Epithelial cell of esophagus (primary cell): ENCODE measurements around the gene LIN7C.

Source experiments
- DNase-seq: peaks from one replicate; pipeline ENCODE4 v3.0.0; 2010; ENCODE audit warnings: low read depth
- H3K4me3 ChIP-seq: 2 replicates; pipeline ENCODE4 v1.5.1; 2011; ENCODE audit warnings: mild to moderate bottlenecking, low read length, control low read depth
- TF ChIP-seq, protein P1 (sequence below): IDR thresholded peaks from 2 replicates; pipeline ENCODE4 v1.5.1; 2011; ENCODE audit warnings: low read depth, mild to moderate bottlenecking, low read length, control low read depth, inconsistent platforms; ENCODE audit not compliant: insufficient read depth; ENCODE audit errors: missing control alignments

LIN7C gene

GRCh38 chr11:27545035-27545434 lies 38.5 kb upstream of the LIN7C start:
- no peak for DNase-seq
- no peak overlapping the region for H3K4me3 ChIP-seq
- TF ChIP-seq, protein P1, sequence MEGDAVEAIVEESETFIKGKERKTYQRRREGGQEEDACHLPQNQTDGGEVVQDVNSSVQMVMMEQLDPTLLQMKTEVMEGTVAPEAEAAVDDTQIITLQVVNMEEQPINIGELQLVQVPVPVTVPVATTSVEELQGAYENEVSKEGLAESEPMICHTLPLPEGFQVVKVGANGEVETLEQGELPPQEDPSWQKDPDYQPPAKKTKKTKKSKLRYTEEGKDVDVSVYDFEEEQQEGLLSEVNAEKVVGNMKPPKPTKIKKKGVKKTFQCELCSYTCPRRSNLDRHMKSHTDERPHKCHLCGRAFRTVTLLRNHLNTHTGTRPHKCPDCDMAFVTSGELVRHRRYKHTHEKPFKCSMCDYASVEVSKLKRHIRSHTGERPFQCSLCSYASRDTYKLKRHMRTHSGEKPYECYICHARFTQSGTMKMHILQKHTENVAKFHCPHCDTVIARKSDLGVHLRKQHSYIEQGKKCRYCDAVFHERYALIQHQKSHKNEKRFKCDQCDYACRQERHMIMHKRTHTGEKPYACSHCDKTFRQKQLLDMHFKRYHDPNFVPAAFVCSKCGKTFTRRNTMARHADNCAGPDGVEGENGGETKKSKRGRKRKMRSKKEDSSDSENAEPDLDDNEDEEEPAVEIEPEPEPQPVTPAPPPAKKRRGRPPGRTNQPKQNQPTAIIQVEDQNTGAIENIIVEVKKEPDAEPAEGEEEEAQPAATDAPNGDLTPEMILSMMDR = no peak

DNA sequence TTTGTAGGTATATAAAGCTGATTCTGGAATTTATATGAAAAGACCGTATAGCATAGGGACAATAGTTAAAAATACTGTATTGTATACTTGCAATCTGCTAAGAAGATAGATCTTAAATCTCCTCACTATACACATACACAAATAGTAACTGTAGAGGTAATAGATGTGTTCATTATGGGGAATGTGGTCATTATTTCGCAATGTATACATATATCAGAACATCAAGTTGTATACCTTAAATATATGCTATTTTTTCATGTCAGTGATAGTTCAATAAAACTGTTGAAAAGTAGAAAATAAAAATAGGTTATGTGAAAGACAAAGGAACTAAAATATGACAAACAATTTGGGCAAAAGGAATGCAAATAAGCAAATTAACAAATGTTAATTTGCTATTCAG lies 35.2 kb upstream of the LIN7C start:
- DNase-seq = no peak

DNA sequence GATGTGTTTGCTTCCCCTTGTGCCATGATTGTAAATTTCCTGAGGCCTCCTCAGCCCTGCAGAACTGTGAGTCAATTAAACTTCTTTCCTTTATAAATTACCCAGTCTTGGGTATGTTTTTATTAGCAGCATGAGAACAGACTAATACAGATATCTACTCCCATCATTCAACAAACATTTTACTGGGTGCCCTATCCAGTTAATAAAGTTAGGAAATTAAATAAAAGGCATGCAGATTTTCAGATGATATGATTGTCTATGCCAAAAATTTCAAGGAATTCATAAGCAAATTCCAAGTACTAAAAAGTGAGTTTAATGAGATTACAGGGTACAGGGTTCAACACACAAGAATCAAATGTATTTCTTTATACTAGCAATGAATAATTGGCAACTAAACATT lies 33.5 kb upstream of the LIN7C start:
- DNase-seq = no peak
- H3K4me3 ChIP-seq = no peak overlapping the region
- TF ChIP-seq, protein P1 = no peak

More for the DNA sequence above, 35.2 kb upstream of the LIN7C start:
- H3K4me3 ChIP-seq = no peak overlapping the region
- TF ChIP-seq, protein P1 = no peak

DNA sequence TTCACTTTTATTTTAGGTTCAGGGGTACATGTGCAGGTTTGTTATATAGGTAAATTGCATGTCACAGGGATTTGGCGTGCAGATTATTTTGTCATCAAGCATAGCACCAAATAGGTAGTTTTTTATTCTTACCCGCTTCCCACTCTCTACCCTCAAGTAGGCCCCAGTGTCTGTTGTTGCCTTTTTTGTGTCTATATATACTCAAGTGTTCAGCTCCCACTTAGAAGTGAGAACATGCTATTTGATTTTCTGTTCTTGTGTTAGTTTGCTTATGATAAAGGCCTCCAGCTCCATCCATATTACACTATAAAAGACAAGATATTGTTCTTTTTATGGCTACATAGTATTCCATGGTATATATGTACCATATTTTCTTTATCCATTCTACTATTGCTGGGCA lies 28.5 kb upstream of the LIN7C start:
- TF ChIP-seq, protein P1 = no peak
- H3K4me3 ChIP-seq = no peak overlapping the region
- no peak for DNase-seq

GRCh38 chr11:27532652-27533325 lies 26.2 kb upstream of the LIN7C start:
- peak; percentile 18 for DNase-seq
- TF ChIP-seq, protein P1 = no peak
- H3K4me3 ChIP-seq = no peak overlapping the region

DNA sequence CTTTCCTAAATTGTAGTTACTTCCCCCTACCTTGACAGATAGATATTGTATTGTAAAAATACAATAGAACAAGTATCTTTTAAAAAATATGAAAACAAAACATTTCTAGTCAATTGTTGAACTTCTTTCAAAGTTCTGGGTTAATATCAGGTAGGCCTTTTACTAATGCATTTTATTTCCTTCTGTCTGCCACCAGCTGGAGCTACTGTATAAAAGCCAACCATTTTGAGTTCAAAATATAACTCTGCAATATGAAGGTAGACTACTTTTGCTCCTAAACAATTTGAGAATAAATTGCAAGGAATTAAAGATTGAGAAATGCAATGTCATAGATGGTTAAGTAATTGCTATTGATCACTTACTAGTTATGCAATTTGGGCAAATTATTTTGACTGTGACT lies 22.1 kb upstream of the LIN7C start:
- TF ChIP-seq, protein P1 = no peak
- no peak overlapping the region for H3K4me3 ChIP-seq
- no peak for DNase-seq

DNA sequence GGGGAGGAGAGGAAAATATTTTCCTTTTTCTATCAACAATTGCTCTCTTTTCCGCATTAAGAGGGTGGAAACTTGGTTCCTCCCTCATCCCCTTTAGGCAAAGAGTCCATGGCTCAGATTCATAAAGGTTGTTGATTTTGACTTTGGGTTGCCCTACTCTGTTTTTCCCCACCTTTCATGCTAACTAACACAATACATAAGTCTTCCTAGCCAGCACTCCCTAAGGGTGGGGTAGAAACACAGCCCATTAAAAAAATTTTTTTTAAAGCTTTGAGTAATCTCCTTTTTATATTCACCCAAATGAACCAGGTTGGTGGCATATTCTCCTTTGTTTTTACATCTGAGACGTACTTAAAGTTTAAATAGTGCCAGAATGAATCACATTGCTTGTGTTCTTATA lies 20.0 kb upstream of the LIN7C start:
- DNase-seq = no peak
- TF ChIP-seq, protein P1 = no peak
- no peak overlapping the region for H3K4me3 ChIP-seq
